HG02623 (cell line): ENCODE measurements around the gene CRIP2.
A peak's percentile ranks its signal among the peaks of the same experiment; 100 is the strongest.

Experiments
- ATAC-seq: cut with Tn5 transposase; IDR thresholded peaks from one replicate; pipeline ENCODE4 v1.9.1; 2021; ENCODE audit warnings: moderate library complexity; ENCODE audit not compliant: unreplicated experiment

The CRIP2 gene

DNA sequence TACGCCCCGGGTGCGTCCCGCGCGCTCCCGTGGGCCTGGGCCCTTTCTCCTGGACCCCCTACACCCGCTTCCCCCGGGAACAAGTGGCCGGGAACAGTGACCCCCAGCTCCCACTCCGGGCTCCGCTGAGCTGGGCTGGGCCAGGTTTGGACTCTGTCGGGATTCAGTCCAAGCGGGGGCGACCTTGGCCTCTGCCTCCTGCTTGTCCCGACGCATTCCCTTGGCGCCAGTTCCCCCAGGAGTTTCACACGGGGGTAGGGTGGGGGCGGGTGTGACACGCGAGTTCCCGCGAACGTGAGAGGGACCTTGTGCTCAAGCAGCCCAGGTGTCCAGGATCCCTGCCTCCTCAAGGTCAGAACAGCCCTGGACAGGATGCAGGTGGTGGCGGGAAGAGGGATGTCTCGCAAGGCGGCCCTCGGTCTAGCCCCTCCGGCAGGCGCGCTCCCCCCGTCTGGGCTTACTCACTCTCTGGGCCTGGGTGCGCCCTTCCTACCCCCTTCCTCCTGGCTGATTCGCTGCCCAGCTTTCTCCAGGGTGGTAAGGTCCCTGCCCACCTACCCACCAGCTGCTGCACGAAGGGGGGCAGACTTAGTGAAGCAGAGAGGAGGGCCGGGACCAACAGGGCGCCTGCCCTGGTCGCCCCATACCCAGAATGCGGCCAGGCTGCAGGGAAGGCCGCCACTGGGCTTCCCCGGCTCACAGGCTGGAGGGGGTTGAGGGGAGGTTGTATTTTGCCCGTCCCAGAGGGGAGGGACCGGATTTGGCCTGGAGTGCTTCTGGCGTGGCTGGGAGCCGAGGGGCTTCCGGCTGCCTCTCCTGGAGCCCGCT is 862 bp downstream of the CRIP2 start:
- no peak for ATAC-seq

DNA sequence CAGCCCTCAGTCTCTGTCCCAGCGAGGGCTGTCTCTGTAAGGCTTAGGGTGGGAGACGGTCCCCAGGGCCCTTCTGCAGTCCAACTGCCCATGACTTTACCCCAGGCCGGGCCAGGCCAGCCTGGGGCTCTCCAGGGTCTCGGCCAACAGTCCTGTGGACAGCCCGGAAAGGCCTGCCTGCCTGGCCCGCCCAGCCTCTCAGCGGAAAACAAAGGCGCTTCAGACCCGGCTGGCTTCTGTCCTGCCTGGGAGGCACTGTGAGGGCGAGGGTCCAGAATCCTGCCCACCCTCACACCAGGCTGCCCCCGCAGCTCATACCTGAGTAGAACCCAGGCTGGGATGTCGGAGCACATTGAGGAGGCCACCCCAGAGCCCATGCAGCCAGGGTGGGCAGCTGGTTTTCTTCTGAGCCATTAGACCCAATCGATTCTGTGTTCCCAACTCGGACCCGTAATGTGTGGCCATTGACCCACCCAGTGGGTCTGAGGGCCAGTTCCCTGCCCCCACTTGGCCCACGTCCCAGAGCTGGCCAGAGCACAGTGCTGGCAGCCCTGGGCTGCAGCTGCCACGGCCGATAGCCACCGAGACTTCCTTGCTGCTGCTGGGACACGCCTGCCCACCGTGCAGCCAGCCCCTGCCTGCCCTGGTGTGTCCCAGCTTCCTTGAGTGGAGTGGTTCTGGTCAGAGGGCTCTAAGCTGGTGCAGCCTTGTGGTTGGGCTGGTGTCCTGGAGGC is 1.6 kb downstream of the CRIP2 start:
- no peak for ATAC-seq

DNA sequence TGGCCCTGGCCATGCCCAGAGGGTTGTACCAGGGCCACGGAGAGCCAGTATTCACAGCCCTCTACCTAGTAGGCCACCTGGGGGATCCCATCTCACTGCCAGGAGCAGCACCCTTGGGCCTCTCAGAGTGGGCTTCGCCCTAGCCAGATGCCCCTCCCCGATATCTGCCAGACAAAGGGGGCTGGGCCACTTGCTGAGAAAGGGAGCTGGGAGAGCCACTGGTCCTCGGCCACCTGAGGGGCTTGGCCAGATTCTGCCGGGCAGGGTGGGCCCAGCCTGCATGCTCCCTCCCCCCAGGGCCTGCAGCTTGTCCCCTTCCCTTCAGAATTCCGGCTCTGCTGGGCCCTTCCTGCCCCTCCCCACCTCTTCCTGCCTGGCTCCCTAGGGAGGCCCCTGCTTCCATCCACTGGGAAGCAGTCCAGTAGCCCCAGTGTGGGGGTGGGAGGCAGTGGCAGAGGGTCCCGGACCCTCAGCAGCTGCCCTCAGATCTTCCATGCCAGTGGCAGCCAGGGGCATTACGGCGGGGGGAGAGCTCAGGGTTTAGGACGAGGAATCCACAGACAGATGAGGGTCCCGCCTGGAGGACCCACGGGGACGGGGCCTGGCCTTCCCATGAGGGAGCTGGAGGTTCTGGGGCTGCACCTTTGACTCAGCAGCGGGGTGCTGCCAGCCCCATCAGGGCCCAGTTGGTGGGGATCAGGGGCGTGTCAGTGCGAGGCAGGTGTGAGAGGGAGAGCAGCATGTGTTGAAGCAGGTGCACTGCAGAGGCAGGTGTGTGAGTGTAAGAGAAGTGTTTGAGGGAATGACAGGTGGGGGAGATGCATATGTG is 2.4 kb downstream of the CRIP2 start:
- no peak for ATAC-seq

DNA sequence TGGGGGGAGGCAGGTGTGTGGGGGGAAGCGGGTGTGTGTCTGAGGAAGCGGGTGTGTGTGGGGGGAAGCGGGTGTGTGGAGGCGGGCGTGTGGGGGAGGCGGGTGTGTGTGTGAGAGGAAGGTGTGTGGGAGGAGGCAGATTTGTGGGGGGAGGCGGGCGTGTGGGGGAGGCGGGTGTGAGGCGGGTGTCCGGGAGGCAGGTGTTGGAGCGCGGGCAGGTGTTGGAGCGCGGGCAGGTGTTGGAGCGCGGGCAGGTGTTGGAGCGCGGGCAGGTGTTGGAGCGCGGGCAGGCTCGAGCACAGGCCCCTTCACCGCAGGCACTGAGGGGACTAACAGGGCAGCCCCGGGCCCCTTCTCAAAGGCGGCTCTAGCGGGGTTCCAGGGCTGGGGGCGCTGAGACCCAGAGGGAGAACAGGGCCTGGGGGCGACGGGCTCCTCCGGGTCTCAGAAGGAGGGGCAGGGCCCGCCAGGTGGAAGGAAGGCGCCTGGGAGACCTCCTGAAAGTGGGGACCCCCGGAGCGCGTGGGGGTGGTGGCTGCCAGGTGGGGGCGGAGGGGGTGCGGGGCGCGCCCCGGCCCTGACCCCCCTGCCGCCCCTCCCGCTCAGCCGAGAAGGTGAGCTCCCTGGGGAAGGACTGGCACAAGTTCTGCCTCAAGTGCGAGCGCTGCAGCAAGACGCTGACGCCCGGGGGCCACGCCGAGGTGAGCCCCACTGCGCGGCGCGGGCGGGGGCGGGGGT is 3.2 kb downstream of the CRIP2 start:
- ATAC-seq: no peak

- no peak for ATAC-seq
These were observed 4.0 kb downstream of the CRIP2 start for GRCh38 chr14:105478398-105479251.

DNA sequence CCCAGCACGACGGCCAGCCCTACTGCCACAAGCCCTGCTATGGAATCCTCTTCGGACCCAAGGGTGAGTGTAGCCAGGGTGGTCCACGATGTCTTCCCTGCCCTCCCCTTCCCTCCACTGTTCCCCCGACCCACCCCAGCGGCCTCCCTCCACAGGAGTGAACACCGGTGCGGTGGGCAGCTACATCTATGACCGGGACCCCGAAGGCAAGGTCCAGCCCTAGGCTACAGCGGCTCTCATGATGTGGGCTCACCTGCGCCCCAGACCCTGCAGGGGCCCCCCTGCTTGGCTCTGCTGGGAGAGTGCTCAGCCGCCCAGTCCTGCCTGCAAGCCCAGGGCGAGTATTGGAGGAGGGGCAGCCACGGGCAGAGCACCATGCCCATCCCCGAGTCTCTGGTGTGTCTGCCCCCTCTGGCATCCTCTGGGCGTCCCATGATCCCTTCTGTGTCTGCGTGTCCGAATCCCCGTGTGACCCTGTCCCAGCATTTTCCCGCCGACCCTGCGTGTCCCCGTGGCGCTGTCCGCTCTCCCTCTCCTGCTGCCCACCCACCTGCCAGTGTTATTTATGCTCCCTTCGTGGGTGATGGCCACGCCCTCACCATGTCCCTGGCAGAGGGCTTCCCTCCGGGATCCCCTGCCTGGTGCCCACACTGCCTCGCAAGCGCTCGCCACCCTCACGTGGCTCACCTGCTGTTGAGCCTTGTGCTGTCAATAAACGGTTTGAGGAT is 5.0 kb downstream of the CRIP2 start:
- no peak for ATAC-seq

DNA sequence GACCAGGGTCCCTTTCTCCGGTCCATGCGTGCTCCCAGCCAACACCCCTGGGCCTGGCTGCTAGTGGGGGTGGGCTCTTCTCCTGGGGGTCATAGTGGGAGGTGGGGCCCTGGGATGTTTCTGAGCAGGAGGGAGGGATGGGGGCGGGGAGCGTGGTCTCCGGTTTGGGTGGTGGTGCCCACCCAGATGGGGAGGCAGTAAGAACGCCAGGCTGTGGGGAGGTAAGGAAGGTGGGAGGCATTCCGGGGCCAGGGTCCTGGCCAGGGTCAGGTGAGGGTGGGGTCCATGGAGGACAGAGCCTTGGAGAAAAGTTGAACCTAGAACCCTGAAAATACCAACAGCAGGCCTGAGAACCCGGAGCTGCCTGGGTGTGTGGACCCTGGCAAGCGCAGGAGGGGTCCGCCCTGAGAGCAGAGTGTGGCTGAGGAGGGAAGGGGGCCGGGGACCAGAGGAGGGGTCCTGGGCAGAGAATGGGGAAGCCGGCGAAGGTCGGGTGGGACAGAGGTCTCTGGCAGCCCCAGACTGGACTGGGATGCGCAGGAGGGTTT is 5.7 kb downstream of the CRIP2 start:
- ATAC-seq: no peak

- peak; percentile 56 for ATAC-seq
These were observed 6.5 kb downstream of the CRIP2 start for GRCh38 chr14:105480807-105481801.

DNA sequence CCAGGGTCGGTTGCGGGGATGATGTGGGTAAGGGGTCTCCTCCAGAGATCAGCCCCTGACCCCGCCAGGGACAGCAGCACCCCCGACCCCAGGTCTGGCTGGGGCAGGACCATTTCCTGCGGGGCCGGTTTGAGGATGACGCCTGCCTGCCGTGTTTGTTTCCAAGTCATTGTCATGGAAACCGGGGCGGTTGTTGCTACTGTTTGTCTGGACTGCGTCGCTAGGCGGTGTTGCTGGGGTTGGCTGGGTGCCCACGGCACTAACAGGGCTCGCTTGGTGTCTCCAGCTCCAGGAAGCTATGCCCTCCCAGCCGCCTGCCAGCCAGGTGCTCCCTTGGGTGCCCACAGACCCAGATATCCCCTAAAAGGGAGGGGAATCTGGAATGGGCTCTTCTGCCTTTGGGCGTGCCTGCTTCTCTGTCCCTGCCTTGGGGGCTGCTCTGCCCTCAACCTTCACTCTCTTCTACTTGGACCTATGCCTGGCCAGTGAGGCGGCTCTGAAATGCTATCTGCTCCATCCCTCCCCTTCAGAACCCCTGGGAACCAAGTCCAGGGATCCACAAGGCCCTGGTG is 7.4 kb downstream of the CRIP2 start:
- peak; percentile 43 for ATAC-seq

GRCh38 chr14:105482486-105483110 is 8.0 kb downstream of the CRIP2 start:
- no peak for ATAC-seq

DNA sequence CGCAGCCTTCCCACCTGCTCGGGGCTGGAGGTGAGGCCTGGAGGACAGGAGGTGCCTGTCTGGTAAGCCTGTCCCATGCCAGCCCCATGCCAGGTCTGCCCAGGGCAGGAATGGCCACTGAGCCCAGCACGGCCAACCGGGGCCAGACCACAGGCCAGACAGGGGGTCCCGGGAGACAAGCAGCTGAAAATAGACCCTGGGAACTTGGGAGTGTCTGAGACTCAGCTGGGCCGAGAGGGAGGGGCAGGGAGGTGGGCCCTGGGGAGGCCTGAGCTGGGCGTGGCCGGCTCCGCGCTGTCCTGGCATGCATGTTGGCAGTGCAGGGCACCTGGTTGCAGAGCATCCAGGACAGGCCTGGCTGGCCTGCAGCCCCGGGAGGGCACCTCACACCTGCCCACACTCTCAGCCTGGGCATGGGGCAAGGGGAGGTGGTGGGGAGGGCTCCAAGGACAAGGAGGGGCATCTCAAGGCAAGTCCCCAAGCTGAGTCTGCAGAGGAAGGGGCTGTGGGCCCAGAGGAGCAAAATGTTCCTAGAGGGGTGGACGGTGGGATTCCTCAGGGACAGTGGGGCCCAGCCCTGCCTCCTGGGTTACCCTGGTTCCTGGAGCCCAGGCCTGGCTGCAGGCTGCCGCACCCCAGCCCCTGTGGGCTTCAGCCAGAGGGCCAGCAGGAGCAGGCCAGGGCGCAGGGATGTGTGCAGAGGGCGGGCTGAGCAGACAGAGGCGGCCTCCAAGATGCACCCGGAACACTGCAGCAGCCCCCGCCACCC is 8.9 kb downstream of the CRIP2 start:
- no peak for ATAC-seq

DNA sequence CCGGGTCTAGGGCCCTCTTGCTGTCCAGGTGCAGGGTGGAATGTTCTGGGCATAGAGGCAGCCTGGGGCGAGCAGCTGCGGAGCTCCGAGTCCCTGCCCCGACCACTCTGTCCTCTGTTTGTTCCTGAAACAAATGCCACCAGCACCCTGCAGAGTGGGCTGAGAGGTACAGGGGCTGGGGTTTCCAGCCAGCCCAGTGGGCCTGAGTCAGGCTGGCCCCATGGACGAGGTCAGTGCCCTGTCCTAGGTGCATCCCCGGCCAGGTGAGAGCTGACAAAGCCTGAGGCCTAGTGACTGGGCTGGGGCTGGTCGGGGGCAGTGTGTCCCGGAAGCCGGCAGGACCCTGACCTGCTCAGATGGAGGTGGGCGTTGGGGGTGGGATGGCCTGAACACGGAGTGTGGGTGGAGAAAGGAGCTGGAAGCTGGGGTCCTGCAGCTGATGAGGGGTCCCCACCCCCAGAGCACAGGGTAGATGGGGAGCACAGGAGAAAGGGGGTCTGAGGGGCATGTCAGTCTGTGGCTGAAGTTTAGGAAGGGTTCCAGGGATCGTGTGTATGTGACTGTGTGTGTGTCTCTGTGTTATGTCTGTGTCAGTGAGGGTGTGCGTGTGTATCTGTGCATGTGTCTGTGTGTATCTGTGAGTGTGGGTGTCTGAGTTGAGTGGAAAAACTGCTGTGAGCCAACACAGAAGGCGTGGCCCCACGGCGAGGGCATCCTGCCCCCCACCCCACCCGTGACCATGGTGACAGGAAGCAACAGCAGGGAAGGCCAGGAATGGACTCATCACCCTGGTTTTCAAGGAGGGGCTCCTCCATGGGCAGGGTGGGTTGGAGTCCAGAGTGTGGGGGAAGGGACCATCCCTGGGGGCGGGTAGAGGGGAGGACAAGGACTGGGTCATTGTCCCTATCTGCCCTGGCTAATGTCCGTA is 9.7 kb downstream of the CRIP2 start:
- no peak for ATAC-seq

GRCh38 chr14:105484997-105485393 is 10.4 kb downstream of the CRIP2 start:
- no peak for ATAC-seq

GRCh38 chr14:105485739-105486162 is 11.1 kb downstream of the CRIP2 start:
- no peak for ATAC-seq
